Measurements from ENCODE around the gene ACSS1.

Gene ACSS1

DNA sequence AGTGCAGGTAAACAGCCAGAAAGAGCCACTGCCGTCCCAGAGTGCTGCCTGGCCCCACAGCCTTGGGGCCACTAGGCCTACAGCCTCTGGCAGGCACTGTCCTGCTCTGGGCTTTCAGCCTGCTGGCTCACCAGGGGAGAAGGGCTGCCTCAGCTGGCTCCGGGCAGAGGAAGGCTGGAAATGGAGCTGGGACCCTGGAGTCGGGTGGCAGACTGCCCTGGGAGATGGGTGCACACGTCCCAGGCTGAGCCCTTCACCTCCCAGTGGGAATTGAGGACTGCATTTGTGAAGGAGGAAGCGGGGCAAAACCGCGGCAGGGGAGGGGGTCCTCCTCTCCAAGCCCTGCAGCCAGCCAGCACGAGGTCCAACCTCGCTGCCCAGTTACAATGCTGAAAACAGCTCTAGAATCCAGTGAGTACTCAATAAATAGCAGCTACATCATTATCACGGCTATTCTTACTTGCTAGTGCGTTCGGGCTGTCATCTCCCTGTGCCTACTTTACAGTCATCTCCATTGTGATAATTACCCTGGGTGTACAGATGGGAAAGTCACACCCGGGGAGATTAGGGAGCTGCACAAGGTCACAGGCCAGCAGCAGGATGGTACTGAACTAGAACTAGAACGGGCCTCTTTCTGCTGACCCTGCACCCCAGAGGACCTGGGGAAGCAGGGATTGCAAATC, 13.1 kb downstream of the ACSS1 start:
- no peak for FAIRE-seq

DNA sequence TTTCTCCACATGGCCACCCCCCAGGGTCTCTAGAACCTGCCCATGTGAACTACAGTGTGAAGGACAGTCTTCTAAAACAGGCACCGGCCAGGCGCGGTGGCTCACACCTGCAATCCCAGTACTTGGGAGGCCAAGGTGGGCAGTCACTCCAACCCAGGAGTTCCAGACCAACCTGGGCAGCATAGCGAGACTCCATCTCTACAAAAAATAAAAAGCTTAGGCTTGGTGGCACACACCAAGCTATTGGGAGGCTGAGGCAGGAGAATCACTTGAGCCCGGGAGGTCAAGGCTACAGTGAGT, 13.7 kb downstream of the ACSS1 start:
- no peak for FAIRE-seq

DNA sequence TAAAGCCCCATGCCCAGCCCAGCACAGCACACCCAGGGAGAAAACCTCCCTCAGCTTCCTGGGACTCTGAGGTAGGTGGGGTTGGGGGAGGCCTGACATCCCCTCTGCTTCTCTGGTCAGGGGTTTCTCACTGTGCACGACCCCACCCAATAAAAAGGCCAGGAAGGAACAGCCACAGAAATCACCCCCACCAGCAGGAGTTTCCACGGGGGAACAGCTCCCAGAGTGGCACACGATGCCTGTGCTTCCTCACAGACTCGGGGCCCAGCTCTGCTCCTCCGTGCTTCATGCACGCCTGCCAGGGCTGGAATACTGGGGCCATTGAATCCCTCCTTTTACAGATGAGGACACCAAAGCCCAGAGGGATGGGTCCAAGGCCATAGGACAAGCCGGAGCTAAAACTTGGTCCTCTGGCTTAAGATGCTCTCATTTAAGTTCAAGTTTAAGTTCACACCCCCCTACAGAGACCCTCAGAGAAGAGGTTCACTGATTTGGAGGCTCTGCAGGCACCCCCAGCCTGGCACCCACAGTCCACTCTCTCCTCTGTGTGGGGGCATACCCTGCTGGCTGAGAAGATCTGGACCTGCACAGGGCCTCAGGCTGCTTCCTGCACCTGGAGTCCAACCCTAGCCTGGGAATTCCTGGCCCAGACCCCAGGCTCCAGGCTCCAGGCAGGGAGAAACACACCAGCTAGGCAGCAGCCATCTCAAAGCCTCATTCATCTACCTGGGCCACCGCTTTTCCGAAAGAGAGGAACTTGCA, 14.3 kb downstream of the ACSS1 start:
- FAIRE-seq, result no peak

DNA sequence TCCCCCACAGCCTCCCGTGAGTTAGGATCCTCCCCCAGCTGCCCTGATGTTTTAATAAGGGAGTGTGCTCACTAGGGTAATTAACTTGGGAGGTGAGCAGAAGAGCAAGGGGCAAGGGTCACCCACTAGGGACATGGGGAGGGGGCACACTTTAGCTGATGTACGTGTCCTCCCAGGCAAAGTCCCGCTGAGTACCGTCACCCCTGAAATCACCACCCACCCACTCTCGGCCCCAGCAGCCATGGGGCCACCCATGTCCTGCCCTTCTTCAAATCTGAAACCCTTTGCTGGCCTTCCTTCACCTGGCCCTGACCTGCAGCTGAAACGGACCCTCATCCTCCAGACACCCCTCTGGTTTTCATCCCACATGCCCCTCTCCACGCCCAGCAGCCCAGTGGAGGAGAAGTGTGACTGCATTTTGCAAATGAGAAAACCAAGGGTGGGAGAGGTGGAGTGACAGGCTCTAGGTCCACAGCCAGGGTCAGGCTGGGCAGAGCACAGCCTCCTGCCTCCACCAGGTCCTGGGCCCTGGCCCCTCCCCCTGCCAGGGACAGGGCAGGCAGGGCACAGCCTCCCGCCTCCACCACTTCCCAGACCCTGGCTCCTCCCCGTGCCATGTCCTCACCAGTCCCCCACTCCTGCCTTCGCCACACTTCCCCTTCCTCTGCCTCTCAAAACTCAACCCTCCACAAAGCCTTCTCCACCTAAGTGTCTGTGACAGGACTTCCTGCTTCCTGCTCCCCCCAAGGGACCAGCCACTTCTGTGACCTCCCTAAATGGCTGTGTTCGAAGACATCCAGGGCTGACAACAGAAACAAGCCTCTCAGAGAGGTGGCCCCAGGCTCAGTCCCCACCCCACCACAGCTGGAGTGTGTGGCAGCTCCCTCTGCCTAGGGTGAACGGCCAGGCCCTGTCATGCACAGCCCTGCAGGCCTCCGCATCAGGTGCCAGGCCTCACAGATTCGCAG, 15.1 kb downstream of the ACSS1 start:
- no peak for FAIRE-seq

DNA sequence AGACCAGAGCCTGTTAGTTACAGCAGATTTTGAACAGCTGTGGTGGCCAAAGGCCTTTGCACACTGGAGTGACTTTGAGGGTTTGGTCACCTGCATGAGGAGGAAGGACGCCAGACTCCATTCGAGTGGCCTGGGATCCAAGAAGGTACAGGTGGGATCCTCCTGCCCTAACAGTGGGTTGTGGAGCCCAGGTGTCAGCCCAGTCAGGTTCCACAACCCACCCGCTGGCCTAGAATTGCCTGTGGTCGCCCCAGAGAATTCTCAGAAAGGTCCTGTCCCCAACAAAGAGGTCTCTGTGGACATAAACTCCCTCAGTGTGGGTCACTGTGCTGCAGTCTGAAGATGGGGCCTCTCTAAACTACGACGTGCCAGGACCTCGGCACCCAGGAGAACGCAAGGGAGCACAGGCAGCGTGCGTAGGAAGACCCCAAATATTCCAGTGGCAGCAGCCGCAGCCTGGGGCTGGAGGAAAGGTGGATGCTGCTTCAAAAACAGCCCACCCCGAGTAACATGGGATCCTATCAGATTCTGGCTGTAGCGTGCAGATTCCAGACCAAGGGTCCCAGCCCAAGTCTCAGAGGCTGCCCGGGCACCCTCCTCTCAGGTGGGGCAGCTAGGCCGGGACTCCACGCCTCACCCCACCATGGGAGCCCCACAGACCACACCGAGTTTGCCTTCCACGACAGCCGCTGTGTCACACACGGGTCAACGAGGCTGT, 16.0 kb downstream of the ACSS1 start:
- FAIRE-seq, result no peak

DNA sequence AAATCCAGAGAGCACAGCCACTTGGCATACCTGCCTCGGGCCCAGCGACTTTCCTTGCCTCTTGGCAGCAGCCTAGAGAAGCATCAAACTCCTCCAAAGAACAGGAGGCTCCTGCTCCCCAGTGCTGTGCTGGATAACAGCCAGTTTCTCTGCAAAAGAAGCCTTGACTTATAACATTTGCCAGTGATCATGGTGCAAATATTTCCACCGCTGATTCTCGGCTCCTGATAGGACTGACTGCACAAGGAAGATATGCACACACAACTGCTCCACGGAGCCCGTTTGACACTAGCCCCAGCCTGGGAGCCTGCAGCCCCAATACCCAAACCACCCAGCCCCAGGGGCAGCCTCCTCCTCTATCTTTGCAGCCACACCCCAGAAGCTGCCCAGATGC, 17.5 kb downstream of the ACSS1 start:
- FAIRE-seq, result no peak

DNA sequence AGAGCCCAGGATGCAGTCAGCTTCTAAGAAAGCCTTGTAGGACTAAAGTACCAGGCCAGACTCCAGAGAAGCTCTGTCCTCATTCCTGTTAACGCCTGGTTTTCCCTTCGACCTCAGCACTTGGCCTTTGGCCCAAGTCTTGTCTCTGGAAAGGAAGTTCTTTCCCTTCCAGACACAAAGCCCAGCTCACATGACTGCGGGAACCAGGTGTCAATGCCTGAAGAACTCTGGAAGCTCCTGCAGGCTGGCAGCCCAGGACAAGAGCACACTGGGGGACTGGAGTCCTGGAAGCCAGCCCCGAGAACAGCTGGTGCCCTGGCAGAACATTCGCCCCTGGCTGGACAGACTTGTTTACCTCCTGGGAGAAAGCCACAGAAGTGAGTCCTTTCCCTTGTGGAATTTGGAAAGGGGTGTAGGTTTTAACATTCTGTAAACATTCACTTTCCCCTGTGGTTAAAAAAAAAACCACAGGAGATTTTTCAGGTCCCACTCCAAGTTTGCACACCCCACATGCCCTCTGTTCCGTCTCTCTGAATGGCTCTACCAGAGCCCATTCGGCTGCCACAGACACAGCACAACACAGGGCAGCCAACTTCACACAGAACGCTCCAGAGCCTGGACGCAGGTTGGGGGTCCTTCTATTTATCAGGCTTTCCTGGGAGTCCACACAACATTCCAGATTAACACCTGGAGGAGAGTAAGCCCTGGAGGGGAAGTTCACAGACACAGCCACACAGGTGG, 18.1 kb downstream of the ACSS1 start:
- FAIRE-seq, result no peak

DNA sequence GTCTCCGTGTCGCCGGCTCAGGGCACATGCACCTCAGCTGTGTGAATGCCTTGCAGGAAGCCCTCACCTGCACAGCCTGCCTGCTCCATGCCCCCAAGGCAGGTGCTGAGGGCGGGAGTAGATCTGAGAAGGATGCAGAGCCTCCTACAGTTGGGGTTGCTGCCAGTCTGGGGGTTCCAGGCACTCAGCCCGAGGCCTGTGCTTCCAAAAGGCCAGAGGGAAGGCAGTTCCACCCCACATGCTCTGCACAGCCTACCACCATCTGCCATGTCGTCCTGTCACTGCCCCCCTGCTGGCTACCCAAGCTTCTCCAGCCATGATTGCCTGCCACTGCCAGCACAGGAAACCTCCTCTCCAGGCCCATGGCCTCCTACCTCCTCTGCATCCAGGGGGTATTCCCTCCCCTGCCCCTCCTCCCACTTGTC, 19.3 kb downstream of the ACSS1 start:
- FAIRE-seq, result no peak

DNA sequence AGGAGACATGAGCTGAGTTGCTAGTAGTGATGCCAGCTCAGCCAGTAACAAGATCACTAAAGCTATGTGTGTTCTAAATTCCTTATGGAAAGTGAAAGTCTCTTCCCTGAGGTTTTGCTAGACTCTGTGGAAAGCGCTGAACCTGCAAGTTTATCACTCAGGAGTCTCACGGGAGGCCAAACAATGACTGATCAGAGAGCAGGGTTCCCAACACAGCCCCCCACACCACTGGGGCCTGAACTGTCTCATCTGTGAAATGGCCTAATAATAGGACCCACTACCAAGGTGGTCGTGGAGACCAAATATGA, 19.9 kb downstream of the ACSS1 start:
- FAIRE-seq, result no peak

DNA sequence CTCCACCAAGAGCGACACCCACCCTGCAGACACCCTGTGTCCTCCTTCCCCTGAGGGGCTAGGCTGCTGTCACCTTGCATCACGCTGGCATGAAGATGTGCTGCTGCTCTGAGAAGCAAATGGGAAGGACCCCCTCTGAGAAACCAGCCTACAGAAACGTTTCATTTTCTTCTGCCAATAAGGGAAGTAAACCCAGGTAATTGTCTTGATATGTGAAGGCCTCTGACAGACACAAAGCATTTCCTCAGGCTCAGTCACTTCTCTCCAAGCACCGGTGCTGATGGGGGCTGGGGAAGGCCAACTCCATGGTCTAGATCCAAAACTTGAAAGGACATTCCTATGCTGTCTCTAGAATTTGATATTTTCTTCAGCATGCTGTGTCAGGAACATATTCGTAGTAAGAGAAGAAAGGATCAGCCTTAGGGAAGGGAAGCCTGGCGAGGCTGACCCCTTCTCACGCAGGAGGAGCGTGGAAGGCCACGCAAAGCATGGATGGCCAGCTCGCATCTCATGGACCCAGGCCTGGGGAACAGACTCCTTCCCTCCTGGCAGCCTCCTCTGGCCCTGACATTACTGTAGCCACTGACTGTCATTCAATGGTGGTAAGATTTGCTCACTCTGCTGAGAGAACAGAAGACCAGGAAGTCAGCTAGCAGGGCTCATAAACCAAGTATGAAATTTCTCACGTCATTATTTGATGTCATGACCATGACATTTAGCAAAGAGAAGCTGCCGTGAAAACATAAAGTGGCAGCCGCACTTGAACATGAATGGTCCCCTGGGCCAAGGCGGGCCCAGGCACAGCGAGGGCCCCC, 20.4 kb downstream of the ACSS1 start:
- no peak for FAIRE-seq

DNA sequence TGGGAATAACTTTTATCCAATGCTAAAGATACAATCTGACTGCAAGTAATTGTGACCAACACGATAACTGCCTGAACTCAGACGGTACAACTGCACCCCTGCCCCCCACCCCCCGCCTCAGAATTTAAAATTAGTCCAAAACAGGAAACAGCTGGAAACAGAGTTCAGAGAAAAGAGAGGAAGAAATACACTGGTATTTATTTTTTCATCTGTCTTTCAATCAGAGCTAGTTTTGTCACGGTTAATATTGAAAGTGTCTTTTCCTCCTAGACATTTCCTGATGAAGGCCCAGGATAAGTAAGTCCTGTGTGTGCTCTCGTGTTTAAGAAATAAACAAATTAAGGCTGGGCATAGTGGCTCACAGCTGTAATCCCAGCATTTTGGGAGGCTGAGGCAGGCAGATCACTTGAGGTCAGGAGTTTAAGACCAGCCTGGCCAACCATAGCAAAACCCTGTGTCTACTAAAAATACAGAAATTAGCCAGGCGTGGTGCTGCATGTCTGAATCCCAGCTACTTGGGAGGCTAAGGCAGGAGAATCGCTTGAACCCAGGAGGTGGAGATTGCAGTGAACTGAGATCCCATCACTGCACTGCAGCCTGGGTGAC, 21.5 kb downstream of the ACSS1 start:
- FAIRE-seq, result no peak

DNA sequence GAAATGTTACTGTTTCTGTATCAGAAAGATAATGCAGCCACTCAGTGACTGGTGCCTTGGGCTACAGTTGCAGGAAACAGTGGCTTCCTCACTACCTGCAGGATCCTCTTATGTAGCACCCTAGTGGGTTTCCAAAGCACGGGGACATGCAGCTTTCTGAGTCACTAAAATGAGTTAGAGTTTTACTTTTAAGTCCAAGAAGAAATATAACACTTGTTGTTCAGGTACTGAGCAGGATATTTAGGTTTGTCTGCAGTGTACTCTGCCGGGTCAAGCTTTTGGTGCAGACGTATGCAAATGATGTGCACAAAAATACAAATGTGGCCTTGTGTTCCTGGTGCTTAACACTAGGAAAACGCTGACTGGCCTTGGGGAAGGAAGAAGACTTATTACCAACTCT, 22.0 kb downstream of the ACSS1 start:
- no peak for FAIRE-seq

DNA sequence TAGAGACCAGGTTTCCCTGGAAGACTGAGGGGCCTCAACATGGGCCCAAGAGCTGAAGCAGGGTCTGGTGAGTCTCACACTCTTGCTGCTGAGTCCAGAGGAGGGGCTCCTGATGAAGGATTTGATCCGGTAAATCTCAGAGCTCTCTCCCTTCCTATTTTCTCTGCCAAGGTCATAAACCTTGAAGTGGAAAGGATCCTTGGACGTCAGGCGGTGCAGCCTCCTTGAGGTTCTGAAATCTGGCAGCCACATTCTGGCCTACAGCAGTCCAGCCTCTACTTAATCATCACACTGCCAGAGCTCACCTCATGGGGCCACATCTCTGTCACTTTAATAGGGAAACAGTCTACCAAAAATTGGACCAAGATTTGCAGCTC, 24.0 kb downstream of the ACSS1 start:
- FAIRE-seq, result no peak

DNA sequence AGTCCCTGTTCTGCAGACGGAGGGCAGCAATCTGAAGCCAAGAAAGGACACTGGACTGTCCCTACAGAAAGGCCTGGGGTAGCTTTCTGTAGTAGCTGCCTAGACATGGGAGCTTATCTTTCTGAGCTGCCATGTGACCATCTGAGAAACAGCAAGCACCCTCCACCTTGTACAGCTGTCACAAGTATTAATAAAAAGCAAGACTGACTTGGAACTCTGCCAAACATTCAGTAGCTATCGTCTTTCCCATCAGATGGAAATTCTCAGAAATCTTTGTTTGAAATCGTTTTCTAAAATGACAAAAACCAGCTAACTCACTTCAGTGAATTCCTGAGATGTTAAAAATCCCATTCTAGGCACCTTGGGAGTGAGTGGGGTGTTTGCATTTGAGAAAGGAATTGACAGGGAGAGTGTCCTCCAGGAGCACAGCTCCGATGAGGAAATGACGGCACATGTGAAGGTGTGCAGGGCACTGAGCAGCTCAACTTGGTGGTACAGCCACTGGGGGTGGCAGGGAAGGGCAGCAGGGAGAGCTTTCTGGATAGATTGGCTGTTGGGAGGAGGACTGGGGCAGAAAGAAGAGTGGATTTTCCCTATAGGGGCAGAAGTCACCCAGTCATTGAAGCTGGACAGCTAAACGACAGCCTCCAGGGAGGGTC, 24.5 kb downstream of the ACSS1 start:
- no peak for FAIRE-seq

DNA sequence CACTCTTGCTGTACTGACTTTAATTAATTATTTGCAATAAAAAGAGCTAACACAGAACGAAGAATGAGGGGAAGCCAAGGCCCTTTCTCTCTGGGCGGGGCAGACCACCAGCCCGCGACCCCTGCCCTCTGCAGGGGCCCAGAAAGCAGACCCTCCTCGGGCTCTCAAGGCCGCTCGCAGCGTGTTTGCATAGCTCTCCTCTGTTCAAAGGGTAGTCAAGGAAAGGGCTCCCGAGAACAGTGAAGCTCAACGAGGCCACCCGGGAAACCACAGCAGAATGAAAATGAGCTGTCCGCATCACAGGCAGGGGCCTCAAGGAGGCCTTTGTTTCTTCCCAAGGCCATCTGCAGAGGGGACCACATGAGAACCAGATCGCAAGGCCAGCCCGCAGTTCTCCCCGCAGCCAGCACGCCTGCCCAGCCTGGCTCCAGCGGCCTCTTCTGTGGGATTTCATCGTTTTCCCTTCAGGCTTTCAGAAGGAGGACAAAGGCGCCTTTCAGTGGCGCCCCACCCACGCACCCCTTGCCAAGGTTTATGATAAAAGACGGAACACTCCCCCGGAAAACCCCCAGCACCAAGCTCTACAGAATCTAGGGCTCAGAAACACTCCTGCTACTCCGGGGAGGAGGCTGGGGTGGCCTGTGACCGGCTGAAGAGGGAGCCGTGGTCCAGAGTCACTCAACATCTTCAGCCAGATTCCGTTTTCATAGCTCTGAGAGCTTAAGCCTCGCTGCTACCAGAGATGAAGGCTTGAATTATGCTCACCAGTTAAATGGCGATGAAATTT, 25.3 kb downstream of the ACSS1 start:
- no peak for FAIRE-seq

DNA sequence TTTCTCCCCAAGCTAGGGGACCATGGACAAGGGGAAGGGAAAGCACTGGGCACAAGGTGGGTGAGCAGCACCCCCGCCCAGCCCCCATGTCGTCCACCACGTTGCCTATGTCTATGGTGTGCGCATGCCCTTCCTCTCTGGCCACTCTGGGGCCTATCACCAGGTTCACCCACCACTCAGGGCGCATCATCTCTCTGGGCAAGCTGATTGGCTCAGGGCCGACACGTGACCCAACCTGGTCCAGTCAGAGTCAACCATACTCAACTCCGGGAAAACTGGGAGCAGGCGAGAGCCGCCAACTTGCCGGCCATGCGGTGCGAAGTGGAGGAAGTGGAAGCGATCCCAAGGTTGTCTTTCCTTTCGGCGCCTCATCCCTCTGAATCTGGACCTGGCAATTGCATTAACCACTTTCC, 25.9 kb downstream of the ACSS1 start:
- FAIRE-seq, result no peak

DNA sequence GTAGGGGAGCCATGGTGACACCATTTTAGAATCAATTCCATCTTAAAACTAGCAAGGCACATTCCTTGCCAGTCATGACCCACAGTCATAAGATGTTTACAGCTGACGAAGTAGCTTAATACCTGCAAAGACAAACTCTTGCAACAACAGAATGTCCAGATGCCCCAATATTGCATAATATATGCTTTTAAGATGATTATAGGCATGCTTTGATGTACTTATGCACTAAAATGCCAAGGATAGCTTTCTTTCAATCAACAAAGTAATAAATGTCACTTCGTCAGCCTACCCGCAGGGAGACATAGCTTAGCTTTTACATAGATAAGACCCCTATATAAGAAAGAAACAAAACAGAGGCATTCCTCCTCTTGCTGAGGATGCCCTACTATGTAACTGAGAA, 26.7 kb downstream of the ACSS1 start:
- FAIRE-seq, result no peak

DNA sequence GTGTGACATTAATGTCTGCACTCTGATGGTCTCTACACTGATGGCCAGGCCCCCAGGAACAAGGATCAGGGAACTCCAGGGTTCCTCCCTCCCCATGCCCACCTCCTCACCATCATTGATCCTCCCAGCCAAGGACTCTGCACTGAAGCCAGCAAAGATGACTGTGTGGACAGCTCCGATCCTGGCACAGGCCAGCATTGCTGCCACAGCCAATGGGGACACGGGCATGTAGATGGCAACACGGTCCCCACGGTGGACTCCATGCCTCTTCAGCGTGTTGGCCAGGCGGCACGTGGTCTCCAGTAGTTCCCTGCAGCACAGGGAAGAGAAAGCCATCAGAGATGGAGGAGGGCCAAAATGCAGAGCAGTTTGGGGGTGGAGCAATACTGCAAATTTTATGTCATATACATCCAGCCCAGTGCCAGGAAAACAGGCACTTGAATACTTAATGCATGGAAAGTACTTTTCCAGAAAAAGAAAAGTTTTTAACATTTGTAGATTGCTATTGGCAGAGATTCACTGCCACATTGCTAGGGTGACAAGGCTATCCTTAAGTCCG, 27.2 kb downstream of the ACSS1 start:
- no peak for FAIRE-seq

DNA sequence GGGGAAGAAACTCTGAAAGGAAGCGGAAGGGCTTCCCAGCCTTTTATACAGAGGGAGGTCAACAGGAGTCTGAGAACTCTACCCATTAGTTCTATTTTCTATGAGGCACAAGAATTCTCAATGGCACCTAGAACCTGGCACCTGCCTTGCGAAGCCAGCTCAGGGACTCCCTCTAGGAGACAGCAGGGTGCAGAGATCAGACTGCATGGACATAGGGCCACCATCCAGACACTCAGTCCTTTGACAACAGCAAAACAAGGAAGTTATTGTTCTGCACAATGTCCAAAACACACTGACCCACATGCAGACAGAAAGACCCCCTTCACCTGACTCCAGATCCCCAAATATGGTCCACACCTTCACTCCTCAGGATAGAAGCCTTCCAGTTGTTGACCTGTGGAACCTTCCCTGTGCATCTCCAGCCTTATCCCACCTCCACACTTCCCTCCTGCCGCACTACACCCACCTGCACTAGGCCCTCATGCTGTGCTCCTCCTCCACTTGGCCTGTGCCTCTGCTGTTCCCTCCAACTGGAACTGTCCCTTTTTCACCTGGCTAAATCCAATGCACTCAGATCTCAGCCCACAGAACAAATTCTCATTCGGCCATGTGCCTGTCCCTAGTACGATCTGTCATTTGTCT, 27.8 kb downstream of the ACSS1 start:
- FAIRE-seq, result no peak

Measured in G401.6 (cell line).